RKO (cell line): ENCODE measurements around the gene RAET1E.
"Not testable (repeated sequence)": the region's sequence is repeated elsewhere in the genome, so short reads cannot be mapped to it uniquely, and the experiment has no call there.

Source experiments
- DNase-seq: peaks from one replicate; pipeline ENCODE4 v3.0.0-alpha.2; 2016; ENCODE audit warnings: low spot score

RAET1E gene

GRCh38 chr6:149927025-149927424, 29.1 kb upstream of the RAET1E start:
- DNase-seq = not testable (repeated sequence)

DNA sequence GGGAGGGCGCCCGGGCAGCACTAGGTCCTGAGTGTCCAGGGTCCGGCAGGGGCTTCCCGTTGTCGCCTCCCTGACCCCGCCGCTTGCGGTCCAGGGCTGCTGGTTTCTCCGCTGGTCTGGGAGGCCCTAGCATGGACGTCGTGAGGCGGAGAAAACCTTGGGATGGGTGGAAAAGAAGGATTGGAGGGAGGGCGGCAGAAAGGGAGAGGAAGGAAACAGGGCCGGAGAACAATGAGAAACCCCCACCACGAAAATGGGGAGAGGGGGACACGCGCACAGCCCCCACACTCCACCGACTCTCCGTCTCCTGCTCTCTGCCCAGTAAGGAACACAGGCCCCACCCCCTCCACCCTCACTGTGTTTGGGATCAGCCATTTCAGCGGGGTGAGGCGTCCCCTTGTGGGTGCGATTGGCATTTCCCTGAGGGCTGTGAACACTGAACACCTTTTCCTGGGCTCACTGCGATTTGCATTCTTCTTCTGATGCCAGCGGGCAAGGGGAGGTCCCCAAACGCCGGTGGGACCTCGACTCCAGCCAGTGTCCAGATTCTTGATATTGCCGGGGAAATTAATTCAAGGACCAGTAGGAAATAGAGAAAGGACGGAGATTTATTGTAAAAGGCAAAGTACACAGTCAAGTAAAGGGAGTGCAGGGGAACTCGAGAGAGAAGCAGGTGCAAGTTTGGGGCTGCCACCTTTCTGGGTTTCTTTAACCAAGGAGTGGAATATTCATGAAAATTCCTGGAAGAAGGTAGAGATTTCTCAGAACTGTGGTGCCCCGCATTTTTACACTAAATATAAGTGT, 28.3 kb upstream of the RAET1E start:
- DNase-seq = peak; percentile 81

- no peak for DNase-seq
These were observed 27.5 kb upstream of the RAET1E start for GRCh38 chr6:149925253-149925973.

- no peak for DNase-seq
These were observed 27.0 kb upstream of the RAET1E start for GRCh38 chr6:149924933-149925252.

- DNase-seq = no peak
These were observed 26.5 kb upstream of the RAET1E start for GRCh38 chr6:149924206-149924932.

GRCh38 chr6:149923327-149923986, 25.5 kb upstream of the RAET1E start:
- DNase-seq = no peak

DNA sequence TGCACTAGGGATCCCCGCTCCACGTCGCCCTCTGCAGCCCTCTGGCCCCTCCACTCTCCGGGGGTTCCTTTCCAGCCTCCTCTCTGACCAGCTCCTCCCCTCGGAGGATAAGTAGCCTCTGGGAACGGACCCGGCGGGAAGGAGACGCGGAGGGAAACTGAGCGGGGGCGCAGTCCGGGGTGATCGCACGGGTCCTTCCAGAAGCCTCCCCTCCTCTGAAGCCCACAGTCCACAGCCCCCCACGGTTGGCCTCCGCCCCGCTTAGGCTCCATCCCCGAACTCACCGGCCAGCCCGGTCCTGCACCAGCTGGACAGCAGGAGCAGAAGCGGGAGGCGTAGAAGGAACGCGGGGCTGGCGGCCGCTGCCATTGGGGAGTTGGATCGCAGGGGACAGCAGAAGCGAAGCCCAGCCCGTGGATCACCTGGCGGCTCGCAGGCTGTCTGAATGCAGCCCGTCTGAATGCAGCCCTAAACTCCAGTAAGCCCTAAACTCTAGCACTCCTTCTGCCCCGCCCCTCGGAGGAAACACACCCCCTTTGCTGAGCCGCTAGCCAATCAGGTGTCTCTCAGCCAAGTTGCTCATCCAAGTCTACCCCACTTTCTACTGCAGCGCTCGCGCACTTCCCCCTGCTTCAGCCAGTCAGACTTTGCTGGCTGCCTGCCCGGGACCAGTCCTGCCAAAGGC, 24.9 kb upstream of the RAET1E start, which contains the start of gene RAET1G:
Gene RAET1G, minus strand, starts transcription at position 480 of the 685 bp plus-strand sequence. Its CDS starts 111 bp downstream, at position 369.
- DNase-seq = peak; percentile 95

GRCh38 chr6:149922091-149922490, 24.2 kb upstream of the RAET1E start:
- DNase-seq = not testable (repeated sequence)

DNA sequence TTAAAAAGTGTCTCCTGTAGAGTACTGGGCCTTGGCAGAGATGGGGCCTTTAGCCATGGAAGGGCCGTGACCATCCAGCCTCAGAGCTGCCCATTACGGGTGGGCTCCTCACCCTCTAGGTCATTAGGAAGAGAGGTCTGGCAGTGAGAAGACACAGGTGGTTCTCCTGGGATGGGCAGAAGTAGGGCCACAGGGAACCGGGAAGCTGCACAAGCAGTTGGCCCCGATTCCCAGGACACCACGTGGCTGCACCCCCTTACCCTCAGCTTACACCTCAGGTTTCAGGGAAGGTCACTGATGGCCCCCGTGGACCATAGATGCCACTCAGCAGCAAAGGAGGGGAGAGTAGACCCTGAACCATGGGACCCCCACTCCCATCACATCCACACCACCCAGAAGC, 23.4 kb upstream of the RAET1E start:
- no peak for DNase-seq

GRCh38 chr6:149919834-149920225, 21.9 kb upstream of the RAET1E start:
- no peak for DNase-seq

- DNase-seq = not testable (repeated sequence)
These were observed 21.4 kb upstream of the RAET1E start for GRCh38 chr6:149919126-149919833.

DNA sequence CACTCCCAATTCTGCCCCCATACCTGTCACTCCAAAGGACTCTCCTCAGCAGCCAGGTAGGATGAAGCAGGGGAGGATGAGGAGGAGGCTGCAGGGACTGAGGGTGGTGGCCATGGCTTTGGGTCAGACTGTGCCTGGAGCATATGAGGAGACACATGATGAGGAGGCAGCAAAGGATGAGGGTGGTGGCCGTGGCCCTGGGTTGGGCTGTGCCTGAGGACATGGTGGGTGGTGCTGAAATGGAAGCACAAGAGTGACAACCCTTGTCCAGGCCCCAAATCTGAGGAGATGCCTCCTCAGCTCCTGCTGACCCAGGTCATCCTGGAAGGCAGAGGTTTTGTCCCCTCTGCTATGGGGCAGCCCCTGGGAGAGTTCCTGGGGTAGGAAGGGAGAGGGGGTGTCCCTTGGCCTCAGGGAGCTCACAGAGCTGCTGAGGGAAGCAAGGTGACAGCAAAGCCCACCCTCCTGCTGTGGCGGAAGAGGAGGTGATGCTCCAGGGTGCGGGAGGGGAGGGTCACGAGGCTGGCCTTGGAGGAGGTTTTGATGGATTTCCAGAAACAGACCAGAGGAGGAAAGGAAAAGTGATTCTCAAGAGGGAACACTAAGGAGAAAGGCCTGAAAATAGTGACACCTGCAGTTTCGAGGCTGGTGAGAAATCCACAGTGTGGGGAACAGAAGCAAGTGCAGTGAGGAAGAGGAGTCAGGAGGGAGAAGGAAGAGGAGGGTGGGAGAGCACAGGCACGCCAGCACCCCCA, 20.4 kb upstream of the RAET1E start:
- no peak for DNase-seq

DNA sequence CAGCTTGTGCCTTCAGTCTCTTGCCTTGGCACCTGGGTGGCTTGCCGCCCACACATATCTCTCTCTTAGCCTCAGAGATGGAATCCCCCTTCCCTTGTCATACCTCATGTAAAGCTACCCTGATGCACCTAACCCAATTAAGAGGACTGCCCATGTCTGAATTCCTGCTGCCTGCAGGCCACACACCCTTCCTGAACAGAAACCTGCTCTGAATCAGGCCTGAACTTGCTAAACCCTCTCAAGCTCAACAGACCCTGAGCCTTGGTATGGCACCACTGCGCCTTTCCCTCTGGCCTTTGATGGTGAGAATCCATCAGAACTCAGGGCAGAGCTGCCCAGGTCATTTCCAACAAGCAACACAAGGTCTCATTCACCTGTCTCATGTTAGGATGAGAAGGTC, 19.8 kb upstream of the RAET1E start:
- no peak for DNase-seq

DNA sequence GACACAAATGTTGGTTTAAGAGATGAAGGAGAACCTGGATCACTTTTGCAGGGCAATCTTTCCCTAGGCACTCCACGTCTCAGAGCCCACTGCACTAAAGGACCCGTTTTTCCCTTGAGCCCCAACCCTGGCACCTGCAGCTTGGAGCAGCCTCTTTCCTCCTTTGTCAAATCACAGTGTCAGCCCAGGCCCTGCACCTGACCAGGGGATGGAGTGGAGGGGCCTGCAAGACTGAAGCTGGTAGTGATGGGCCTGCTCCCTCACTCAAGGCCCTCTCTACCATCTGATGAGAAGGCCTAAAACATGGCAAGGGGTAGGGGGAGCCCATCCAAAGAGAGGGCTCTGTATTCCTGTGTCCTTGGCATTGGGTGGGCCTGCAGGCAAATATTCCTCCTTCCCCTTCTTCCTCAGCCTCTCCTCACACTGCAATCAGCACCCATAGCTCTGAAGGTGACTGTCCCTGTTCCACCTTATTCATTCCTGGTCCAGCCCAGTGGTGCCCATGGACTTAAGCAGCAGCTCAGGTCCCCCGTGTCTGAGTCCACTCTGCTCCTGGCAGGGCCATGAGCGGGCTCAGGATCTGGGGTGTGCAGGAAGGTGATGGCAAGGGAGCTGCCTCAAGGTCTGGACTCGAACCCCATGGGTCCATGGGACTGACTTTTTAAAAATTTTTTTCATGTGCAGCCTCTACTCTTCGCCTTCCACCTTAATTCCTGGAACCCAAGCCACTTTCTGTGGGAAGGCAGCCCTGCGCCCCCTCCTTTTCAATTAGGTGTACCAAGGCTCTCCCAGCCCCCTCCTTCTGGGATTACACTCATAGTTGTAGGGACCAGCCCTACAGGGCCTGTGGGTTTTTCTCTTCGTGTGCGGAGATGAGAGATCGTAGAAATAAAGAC, 18.3 kb upstream of the RAET1E start:
- DNase-seq = no peak

DNA sequence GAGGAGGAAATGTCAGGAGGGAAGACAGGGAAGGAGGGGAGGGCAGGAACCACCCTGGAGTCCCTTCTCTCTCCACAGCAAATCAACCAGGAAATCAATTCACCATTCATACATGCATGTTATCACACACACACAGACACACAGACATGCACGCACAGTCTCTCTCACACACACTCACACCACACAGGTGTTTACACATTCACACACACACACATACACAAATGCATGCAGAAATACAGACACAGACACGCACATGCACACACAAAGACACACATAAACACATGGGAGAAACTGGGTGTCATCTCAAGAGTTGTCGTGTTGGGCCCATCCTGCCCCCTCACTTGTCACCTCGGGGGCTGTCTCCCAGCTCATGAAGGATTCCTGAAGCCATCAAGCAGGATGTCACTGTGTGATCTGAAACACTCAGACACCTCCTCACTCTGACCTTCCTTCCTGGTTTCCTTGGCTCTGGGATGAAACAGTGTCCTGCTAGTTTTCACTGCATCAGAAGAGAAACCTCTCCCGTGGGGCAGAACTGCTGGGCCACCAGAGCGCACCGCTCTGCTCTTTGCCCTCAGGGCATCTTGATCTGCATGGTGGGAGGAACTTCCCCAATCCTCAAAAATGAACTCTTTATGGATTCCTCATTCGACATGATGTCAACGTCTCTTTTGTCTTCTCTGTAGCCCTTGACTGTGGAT, 15.8 kb upstream of the RAET1E start:
- no peak for DNase-seq

GRCh38 chr6:149913085-149913484, 15.2 kb upstream of the RAET1E start:
- no peak for DNase-seq

GRCh38 chr6:149912680-149913079, 14.8 kb upstream of the RAET1E start:
- not testable (repeated sequence) for DNase-seq

- no peak for DNase-seq
These were observed 12.8 kb upstream of the RAET1E start for GRCh38 chr6:149910721-149911151.
